Stomach smooth muscle (tissue), 2 donors: ENCODE results near the gene FEM1C.

Source experiments
- H3K27ac ChIP-seq: one replicate; pipeline ENCODE4 v1.7.0; 2013; ENCODE audit warnings: mild to moderate bottlenecking, low read length, inconsistent platforms
- H3K27me3 ChIP-seq, 2 donors: one replicate each; pipeline ENCODE4 v1.7.0; 2013; ENCODE audit warnings: low read length in 2 of 2; ENCODE audit not compliant: insufficient read depth in 2 of 2, control insufficient read depth in 1 of 2
- H3K36me3 ChIP-seq, 2 donors: one replicate each; pipeline ENCODE4 v1.7.0; 2013; ENCODE audit warnings: low read length in 2 of 2; ENCODE audit not compliant: control insufficient read depth in 2 of 2, insufficient read depth in 2 of 2
- H3K4me1 ChIP-seq: one replicate; pipeline ENCODE4 v1.7.0; 2013; ENCODE audit warnings: low read length; ENCODE audit not compliant: control insufficient read depth, insufficient read depth
- H3K4me3 ChIP-seq, 2 donors: one replicate each; pipeline ENCODE4 v1.7.0; 2013; ENCODE audit warnings: low read length in 2 of 2
- H3K9ac ChIP-seq, 2 donors: one replicate each; pipeline ENCODE4 v1.7.0; 2013; ENCODE audit warnings: low read length in 2 of 2, mild to moderate bottlenecking in 1 of 2
- H3K9me3 ChIP-seq, 2 donors: one replicate each; pipeline ENCODE4 v1.7.0; 2013; ENCODE audit warnings: low read length in 2 of 2; ENCODE audit not compliant: control insufficient read depth in 2 of 2
- donor health status: healthy.
- donor health status: Pancreatic carcinoma.

The FEM1C gene

DNA sequence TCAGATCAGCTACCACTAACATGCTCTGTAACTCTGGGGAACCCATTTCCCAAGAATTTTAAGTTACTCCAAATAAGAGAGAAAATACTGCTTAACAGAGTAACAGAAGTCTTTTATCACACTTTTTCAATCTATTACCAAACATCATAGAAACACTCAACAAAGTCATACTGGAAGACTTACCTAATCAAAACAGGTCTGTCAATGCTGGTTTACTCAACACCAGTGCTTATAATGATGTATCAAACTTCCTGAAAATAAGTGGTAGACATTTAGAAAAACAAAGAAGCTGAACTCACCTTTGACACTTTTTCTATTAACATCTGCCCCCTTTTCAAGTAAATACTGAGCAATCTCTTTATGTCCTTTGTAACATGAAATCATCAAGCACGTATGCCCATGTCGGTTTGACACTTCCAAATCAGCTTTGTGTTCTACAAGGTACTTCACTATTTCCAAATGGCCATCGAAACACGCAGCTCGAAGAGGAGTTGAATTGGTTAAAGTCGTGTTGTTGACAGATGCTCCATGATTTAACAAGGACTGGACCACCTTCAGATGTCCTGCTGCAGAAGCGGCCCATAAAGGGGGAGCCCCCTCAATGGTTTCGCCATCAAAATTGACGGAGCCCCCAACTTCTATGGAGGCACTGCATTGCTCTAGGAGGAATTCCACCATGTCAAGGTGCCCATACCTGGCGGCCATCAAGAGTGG, 1.8 kb downstream of the FEM1C start:
- Histone ChIP-seq H3K27me3 (no peaks in the 10 kb centered on the region), H3K4me1 (no peaks in the 10 kb centered on the region), H3K4me3 (peak overlapping the region; percentile 80 to 89), H3K9me3 (no peaks in the 10 kb centered on the region), H3K27ac (peak overlapping the region; percentile 93), H3K36me3 (peaks cover 0 to 8% of the 10 kb centered on the region in 2 donors), H3K9ac (peak overlapping the region; percentile 87 to 93)

DNA sequence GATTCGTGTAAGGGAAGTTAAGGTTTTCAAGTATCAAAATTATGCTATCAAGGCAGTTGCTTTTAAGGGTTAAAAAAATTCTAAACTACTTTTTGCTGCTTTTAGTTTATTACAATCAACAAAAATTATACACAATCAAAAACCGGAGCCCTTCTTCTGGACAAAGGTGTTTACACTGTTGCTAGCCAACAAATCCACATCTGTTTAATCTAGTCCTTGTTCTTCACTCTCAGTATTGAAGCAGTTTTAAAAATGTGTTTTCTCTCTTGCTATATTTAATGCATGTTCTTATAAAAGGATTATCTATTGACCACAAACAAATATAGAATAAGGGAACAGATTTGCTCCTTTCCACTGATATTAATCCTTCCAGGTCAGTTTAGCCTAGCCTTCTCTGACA, 2.5 kb downstream of the FEM1C start:
- no peaks in the 10 kb centered on the region for H3K4me1 ChIP-seq
- H3K4me3 ChIP-seq: peak overlapping the region; percentile 80 to 89

DNA sequence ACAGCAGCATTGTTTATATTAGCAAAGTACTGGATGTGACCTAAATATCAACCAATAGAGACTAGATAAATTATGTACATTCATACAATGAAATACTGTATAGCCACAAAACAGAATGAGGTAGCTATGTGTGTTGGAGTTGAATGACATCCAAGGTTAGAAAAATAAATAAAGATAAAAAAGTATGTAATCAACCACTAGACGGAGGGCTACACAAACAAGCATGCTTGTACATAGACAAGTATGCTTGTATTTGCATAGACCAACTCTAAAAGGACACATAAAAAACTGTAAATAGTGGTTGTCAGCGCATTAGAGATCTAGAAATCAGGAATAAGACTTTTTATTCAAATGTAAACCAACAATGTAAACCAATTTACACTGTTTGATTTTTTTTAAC, 3.0 kb downstream of the FEM1C start:
- peak overlapping the region; percentile 6 for H3K27ac ChIP-seq
- H3K4me1 ChIP-seq: no peaks in the 10 kb centered on the region

More for the DNA sequence above, 2.5 kb downstream of the FEM1C start:
- Histone ChIP-seq H3K9ac (peak overlapping the region in 1 of 2 donors; percentile 93), H3K9me3 (no peaks in the 10 kb centered on the region), H3K27ac (peak overlapping the region; percentile 93), H3K36me3 (peaks cover 0 to 8% of the 10 kb centered on the region in 2 donors), H3K27me3 (no peaks in the 10 kb centered on the region)

DNA sequence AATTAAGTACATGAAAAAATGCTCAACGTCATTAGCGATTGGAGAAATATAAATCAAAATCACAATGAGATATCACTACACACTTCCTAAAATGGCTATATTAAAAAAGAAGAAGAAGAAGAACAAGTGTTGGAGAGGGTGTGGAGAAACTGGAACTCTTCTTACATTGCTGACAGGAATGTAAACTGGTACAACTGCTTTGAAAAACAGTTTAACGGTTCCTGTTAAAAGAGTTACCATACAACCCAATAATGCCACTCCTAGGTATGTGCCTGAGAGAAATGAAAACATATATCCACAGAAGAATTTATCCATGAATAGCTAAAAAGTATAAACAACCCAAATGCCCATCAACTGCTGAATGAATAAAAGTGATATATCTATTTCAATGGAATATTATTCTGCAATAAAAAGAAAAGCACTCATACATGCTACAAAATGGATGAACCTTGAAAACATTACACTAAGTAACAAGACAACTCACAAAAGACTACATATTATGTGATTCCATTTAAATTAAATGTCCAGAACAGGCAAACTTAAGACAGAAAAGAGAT, 9.0 kb downstream of the FEM1C start:
- H3K9ac ChIP-seq: no peak overlapping the region
- H3K27me3 ChIP-seq: no peaks in the 10 kb centered on the region
- H3K27ac ChIP-seq: no peak overlapping the region
- no peaks in the 10 kb centered on the region for H3K9me3 ChIP-seq
- H3K4me1 ChIP-seq: no peaks in the 10 kb centered on the region
- H3K4me3 ChIP-seq: no peak overlapping the region
- peaks cover 0 to 11% of the 10 kb centered on the region in 2 donors for H3K36me3 ChIP-seq

More for the DNA sequence above, 3.0 kb downstream of the FEM1C start:
- peak overlapping the region; percentile 43 to 93 for H3K9ac ChIP-seq
- peak overlapping the region; percentile 80 to 89 for H3K4me3 ChIP-seq
- no peaks in the 10 kb centered on the region for H3K9me3 ChIP-seq
- H3K36me3 ChIP-seq: peaks cover 0 to 8% of the 10 kb centered on the region in 2 donors
- no peaks in the 10 kb centered on the region for H3K27me3 ChIP-seq

DNA sequence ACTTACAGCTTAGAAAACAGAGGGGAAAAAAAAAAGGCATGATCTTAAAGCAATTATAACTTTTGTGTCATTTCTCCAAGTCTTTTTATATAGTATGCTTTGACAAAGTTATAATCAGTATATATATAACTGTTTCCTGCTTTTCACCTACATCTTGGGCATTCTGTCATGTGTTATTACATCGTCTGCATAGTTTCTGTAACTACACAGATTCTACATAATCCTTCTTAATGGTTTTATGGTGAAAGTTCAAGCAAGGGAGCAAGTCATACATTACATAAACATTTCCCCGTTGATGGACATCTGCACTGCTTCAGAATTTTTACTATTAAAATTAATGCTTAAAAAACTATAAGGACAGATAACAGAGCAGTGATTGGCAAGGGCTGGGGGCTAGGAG, 12.1 kb downstream of the FEM1C start:
- H3K27me3 ChIP-seq: no peaks in the 10 kb centered on the region
- no peak overlapping the region for H3K4me3 ChIP-seq
- peaks cover 0 to 3% of the 10 kb centered on the region in 2 donors for H3K36me3 ChIP-seq
- H3K27ac ChIP-seq: no peak overlapping the region
- H3K9ac ChIP-seq: no peak overlapping the region
- no peaks in the 10 kb centered on the region for H3K9me3 ChIP-seq
- no peaks in the 10 kb centered on the region for H3K4me1 ChIP-seq

DNA sequence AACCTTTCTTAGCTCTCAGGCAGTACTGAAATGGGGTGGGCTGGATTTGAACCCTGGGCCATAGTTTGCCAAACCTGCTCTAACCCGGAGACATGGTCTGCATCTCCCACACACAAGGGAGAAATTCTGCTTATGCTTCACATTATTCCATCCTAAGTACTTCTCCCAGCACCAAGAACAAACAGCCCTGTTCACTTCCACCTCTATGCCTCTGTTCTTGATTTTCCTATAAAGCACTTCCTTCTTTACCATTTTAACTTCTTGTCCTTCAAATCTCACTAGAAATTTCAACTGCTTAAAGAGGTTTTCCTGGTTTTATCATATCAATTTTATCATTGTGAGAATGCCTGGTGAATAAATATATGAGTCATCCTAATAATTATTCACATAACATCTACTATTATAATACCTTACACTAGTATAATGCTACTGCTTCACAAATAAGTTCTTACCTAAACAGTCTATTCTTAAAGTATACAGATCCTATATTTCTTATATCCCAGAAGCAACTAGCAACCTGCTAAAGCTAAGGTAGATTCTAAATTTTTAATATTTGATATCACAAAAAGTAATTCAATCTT, 12.7 kb downstream of the FEM1C start:
- H3K4me3 ChIP-seq: no peak overlapping the region
- H3K27ac ChIP-seq: no peak overlapping the region
- no peak overlapping the region for H3K9ac ChIP-seq
- peaks cover 2% of the 10 kb centered on the region for H3K4me1 ChIP-seq
- no peaks in the 10 kb centered on the region for H3K9me3 ChIP-seq
- peaks cover 0 to 3% of the 10 kb centered on the region in 2 donors for H3K36me3 ChIP-seq
- no peaks in the 10 kb centered on the region for H3K27me3 ChIP-seq

DNA sequence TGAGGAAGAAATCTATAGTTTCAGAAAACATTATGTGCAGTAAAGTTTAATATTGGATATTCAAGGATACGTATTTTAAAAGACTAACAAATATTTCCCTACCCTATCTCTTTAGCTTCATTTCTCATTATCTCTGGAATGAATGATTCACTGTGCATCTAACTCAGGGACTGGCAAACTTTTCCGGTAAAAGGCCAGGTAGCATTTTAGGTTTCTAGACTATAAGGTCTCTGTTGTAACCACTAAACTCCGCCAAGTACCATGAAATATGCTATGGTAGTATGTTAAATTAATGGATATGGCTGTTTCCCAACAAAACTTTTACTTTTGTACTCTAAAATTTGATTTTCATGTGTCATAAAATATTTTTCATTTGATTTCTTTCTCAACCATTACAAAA, 13.2 kb downstream of the FEM1C start:
- no peaks in the 10 kb centered on the region for H3K9me3 ChIP-seq
- peaks cover 5% of the 10 kb centered on the region for H3K4me1 ChIP-seq
- H3K9ac ChIP-seq: no peak overlapping the region
- no peaks in the 10 kb centered on the region for H3K27me3 ChIP-seq
- H3K27ac ChIP-seq: no peak overlapping the region
- H3K4me3 ChIP-seq: no peak overlapping the region
- H3K36me3 ChIP-seq: peaks cover 0 to 3% of the 10 kb centered on the region in 2 donors

DNA sequence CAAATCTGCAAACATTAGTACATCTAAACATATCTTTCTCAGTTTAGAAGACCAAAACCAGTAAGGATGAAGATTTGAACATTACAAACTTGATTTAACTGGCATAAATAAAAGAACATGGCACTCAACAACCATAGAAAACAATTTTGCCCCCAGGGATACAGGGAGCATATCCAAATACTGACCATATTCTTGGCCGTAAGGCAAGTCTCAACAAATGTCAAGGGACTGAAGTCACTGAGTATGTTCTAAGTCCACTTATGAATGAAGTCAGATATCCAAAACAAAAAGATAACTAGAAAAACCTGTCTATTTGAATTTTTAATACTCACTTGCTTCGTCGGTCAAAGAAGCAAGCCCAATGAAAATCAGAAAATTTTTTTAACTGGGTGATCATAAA, 14.1 kb downstream of the FEM1C start:
- peaks cover 0 to under 1% of the 10 kb centered on the region in 2 donors for H3K36me3 ChIP-seq
- no peak overlapping the region for H3K27ac ChIP-seq
- H3K9me3 ChIP-seq: no peaks in the 10 kb centered on the region
- H3K27me3 ChIP-seq: no peaks in the 10 kb centered on the region
- H3K4me3 ChIP-seq: no peak overlapping the region
- H3K9ac ChIP-seq: no peak overlapping the region
- peaks cover 5% of the 10 kb centered on the region for H3K4me1 ChIP-seq

DNA sequence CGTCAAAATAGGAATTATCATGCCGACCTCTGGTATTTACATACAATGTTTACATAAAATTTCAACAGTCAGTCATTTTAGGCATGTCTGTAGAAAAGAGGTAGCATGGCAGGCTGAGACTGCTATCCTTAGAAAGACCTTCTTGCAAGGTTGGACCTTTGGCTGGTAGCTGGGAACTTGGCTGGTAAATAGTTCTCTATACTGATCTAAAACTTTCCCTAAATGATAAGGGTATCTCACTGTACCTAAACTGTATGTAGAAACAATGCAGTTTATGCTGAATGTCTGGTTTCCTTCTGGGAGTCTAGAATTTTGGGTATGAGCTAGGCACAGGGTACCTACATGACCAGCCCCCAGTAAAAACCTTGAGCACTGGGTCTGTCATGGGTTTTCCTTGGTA, 18.0 kb downstream of the FEM1C start:
- no peak overlapping the region for H3K4me3 ChIP-seq
- H3K27me3 ChIP-seq: no peaks in the 10 kb centered on the region
- no peak overlapping the region for H3K9ac ChIP-seq
- peaks cover 14 to 15% of the 10 kb centered on the region in 2 donors for H3K36me3 ChIP-seq
- no peaks in the 10 kb centered on the region for H3K9me3 ChIP-seq
- H3K27ac ChIP-seq: no peak overlapping the region
- peaks cover 5% of the 10 kb centered on the region for H3K4me1 ChIP-seq

DNA sequence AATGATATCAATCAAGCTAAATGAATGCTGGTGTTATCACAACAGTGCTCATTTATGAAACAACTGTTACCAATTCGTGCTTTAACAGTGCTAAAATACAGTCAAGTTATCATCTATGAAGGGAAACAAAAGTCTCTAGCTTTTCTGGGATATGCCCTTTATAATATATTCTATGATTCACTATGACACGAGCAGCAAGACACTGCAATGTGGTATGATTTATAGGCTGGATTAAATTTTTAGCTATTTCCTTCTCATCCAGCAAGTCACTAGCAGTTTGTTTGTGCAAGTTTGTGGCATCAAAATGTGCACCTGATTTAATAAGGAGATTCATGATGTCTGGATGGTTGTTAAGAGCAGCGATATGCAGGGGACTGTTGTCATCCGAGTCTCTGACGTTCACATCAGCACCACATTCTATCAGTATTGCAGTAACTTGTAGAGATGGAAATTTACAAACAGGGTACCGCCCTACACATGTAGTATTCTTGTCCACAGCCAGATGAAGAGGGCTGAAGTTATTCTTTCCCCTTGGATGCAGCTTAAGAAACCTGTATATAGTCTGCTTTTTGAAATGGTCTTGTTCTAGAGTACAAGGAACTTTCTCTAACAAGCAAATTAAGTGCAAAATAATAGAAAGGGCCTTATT, 20.3 kb downstream of the FEM1C start:
- H3K36me3 ChIP-seq: peaks cover 14 to 15% of the 10 kb centered on the region in 2 donors

More for the DNA sequence above, 20.3 kb downstream of the FEM1C start:
- Histone ChIP-seq H3K9me3 (no peaks in the 10 kb centered on the region), H3K4me1 (peaks cover 5% of the 10 kb centered on the region), H3K27ac (no peak overlapping the region), H3K4me3 (no peak overlapping the region), H3K9ac (no peak overlapping the region), H3K27me3 (no peaks in the 10 kb centered on the region)
